GM19238 (cell line): Measurements from ENCODE around the gene DPH7.
"Not testable (repeated sequence)": the region's sequence is repeated elsewhere in the genome, so short reads cannot be mapped to it uniquely, and the experiment has no call there.

ENCODE experiments used
- DNase-seq: peaks from one replicate; pipeline ENCODE4 v3.0.0; 2011; ENCODE audit warnings: low spot score; ENCODE audit not compliant: insufficient read length

Gene DPH7

DNA sequence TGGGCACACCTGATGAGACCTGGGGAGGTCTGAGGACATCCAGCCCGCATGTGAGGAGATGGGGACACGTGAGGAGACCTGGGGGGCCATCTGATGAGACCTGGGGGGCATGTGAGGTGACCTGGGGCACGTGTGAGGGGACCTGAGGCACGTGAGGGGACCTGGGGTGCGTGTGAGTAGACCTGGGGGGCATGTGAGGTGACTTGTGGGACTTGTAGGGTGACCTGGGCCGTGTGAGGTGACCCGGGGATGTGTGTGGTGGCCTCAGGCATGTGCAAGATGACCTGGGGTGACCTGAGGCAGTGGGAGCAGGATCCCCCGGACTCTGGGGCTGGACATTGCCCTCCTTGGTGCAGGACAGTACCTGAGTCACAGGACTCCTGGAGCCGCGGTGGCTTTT, 59.2 kb downstream of the DPH7 start:
- DNase-seq: no peak

GRCh38 chr9:137518661-137519459, 59.9 kb downstream of the DPH7 start:
- not testable (repeated sequence) for DNase-seq

DNA sequence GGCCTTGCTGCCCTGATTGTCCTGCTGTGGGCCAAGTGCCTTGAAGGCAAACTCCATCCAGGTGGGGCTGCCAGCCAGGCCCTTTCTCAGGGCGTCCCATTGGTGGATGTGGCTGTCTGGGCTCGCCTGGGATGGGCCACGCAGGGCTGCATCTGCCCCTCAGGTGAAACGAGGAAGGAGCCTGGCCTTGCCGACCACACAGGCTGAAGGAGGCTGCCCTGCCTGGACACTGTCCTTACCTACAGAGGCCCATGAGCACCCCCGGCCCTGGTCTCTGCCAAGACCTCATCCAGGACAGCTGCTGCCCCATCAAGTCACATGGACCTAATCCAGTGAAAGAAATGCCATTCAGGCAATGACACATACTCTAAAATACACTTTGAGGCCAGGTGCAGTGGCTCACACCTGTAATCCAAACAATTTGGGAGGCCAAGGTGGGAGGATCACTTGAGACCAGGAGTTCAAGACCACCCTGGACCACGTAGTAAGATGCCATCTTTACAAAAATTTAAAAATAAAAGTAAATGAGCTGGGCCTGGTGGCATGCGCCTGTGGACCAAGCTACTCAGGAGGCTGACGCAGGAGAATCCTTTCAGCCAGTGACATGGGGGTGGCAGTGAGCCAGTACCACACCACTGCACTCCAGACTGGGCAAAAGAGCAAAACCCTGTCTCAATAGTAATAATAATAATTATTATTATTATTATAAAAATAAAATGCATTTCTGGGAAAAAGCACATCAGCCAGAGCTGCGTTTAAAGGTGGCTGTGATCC, 62.4 kb downstream of the DPH7 start:
- no peak for DNase-seq

- no peak for DNase-seq
These were observed 63.4 kb downstream of the DPH7 start for GRCh38 chr9:137515338-137515724.

GRCh38 chr9:137514691-137515337, 63.9 kb downstream of the DPH7 start:
- no peak for DNase-seq

GRCh38 chr9:137513801-137514570, 64.7 kb downstream of the DPH7 start:
- DNase-seq: not testable (repeated sequence)

DNA sequence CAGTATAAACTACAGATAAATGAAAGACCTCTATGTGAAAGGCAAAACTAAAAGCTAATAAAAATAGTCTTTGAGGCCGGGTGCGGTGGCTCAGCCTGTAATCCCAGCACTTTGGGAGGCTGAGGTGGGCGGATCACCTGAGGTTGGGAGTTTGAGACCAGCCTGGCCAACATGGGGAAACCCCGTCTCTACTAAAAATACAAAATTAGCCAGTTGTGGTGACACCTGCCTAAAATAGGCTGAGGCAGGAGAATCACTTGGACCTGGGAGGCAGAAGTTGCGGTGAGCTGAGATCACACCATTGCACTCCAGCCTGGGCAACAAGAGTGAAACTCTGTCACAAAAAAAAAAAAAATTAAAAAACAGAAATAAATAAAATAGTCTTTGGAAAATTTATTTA, 65.6 kb downstream of the DPH7 start:
- not testable (repeated sequence) for DNase-seq

- no peak for DNase-seq
These were observed 66.8 kb downstream of the DPH7 start for GRCh38 chr9:137511758-137512463.

DNA sequence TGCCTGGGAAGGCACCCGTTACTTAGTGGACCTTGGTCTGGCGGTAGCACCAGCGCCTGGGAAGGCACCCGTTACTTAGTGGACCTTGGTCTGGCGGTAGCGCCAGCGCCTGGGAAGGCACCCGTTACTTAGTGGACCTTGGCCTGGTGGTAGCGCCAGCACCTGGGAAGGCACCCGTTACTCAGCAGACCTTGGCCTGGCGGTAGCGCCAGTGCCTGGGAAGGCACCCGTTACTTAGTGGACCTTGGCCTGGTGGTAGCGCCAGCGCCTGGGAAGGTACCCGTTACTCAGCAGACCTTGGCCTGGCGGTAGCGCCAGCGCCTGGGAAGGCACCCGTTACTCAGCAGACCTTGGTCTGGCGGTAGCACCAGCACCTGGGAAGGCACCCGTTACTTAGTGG, 67.6 kb downstream of the DPH7 start:
- DNase-seq: not testable (repeated sequence)

DNA sequence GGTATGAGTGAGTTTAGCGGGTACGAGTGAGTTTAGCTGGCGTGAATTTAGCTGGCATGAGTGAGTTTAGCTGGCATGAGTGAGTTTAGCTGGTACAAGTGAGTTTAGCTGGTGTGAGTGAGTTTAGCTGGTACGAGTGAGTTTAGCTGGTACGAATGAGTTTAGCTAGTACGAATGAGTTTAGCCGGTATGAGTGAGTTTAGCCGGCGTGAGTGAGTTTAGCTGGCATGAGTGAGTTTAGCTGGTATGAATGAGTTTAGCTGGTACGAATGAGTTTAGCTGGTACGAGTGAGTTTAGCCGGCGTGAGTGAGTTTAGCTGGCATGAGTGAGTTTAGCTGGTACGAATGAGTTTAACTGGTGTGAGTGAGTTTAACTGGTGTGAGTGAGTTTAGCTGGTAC, 69.5 kb downstream of the DPH7 start:
- no peak for DNase-seq

DNA sequence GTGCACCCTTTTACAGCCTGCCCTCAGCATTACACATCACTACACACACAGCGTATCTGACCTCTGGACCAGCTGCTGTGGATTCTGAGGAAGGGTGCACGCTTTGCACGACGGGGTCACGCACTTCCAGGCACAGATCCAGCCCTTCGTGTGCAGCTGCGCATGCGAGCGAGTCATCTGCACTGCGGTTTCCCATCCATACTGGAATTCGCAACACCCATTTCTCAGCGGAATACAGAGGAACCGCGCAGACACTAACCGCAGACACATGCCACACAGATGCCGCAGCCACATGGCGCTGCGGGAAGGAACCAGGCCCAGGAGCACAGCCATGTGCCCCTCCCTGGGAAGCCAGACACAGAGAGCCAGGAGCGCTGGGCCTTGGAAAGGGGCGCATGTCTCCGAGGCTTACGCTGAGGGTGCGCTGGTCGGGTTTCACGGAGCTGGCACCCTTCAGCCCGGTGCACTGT, 72.0 kb downstream of the DPH7 start:
- no peak for DNase-seq

DNA sequence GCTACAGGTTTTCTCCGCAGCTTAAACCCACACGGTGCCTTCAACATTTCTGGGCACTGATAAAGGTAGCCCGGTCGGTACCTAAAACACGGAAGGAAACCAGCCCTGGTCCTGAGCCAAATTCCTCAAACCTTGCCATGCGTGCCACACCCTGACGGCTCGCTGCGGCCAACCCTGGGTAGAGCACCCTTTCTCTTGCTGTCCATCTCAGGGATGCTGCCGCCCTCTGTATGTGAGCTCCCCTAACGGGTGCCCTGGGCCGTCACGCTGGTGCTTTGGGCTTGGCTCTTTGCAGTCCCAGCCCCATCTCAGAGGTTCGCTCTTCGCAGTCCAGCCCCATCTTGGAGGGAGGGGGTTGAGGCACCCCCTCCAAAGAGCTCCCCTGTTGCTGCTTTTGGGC, 72.5 kb downstream of the DPH7 start:
- no peak for DNase-seq

DNA sequence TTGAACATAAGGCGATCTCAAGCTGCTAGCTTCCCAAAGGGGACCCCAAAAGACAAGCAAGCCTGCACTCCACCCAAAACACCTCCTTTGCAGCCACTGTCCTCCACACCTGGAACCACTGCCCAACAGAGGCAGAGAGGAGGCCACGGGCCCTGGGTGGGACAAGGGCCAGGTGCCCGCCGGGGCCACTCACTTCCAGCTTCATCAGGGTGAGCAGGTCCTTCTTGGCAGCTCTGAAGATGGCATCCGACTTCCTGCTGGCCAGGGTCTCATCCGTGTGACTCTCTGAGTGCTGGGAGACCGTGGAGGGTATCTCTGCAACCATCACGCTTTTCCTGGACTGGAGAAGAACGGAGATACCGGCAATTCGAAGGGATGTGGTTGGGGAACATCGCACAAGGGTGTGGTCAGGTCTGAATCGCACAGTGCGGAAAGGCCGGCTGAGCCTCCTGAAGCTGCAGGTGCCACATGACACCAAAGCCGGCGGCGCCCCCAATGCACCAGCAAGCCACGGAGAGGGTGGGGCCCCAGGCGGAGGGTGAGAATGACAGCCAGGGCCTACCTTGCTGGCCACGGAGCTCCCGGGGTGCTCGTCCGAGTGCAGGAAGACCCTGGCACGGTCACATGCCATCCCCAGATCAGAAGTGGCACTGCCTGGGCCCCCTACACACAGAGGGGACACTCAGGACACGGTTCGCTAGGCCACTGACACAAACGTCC, 73.1 kb downstream of the DPH7 start:
- DNase-seq: no peak
